ENCODE measurements around the gene PLCH1.

- no peak for TF ChIP-seq POLR2AphosphoS5 (IDR thresholded peaks at IDR 0.05; ENCODE audit: low read depth)
- no peak for TF ChIP-seq CTCF (IDR thresholded peaks at IDR 0.05; ENCODE audit: insufficient read depth, low read length)
Observed at GRCh38 chr3:155712008-155712407, 32.9 kb downstream of the PLCH1 start.

Data from HL-60 (cell line).